KMS-11 (cell line): ENCODE measurements around the gene KRT85.

Experiments
- H2AFZ ChIP-seq: fragments of 200-600 bp; sonication (generic); 2 replicates; pipeline ENCODE4 v1.6.1; 2016; ENCODE audit warnings: antibody characterized with exemption, mixed run types, low read depth
- H3K27ac ChIP-seq: fragments of 200-600 bp; sonication (generic); 2 replicates; pipeline ENCODE4 v1.6.1; 2016; ENCODE audit warnings: mild to moderate bottlenecking, mixed run types
- H3K27me3 ChIP-seq: fragments of 200-600 bp; sonication (generic); 2 replicates; pipeline ENCODE4 v1.6.1; 2017; ENCODE audit warnings: mild to moderate bottlenecking, low read depth, mixed run types, moderate library complexity; ENCODE audit not compliant: insufficient read depth
- H3K36me3 ChIP-seq: fragments of 200-600 bp; sonication (generic); 2 replicates; pipeline ENCODE4 v1.6.1; 2017; ENCODE audit warnings: mild to moderate bottlenecking, mixed run types; ENCODE audit not compliant: insufficient read depth
- H3K4me1 ChIP-seq: fragments of 200-600 bp; sonication (generic); 2 replicates; pipeline ENCODE4 v1.6.1; 2016; ENCODE audit warnings: mild to moderate bottlenecking, low read depth, mixed run types; ENCODE audit not compliant: poor library complexity, severe bottlenecking
- H3K4me2 ChIP-seq: fragments of 200-600 bp; sonication (generic); 2 replicates; pipeline ENCODE4 v1.7.0; 2016; ENCODE audit warnings: mild to moderate bottlenecking, mixed run types
- H3K4me3 ChIP-seq: fragments of 200-600 bp; sonication (generic); IDR thresholded peaks from 2 replicates; pipeline ENCODE4 v1.6.1; 2017; ENCODE audit warnings: low read depth, low read length, mixed read lengths; ENCODE audit not compliant: insufficient read depth
- H3K79me2 ChIP-seq: fragments of 200-600 bp; sonication (generic); 2 replicates; pipeline ENCODE4 v1.6.1; 2016; ENCODE audit warnings: low read depth, mixed run types; ENCODE audit not compliant: insufficient read depth
- H3K9ac ChIP-seq: fragments of 200-600 bp; sonication (generic); 2 replicates; pipeline ENCODE4 v1.6.1; 2016; ENCODE audit warnings: mild to moderate bottlenecking, mixed run types
- H4K20me1 ChIP-seq: fragments of 200-600 bp; sonication (generic); 2 replicates; pipeline ENCODE4 v1.6.1; 2016; ENCODE audit warnings: mild to moderate bottlenecking, mixed run types; ENCODE audit not compliant: insufficient read depth
- CTCF ChIP-seq: fragments of 200-600 bp; sonication (generic); conservative IDR thresholded peaks from 2 replicates; pipeline ENCODE4 v1.6.1; 2017; ENCODE audit warnings: low read depth, mild to moderate bottlenecking, antibody characterized with exemption, low read length, moderate library complexity, mixed read lengths

KRT85 gene

GRCh38 chr12:52359621-52360061 is 7.6 kb downstream of the KRT85 start:
- no peak overlapping the region for H3K9ac ChIP-seq
- peaks cover 10% of the 10 kb centered on the region for H3K4me1 ChIP-seq
- H3K36me3 ChIP-seq = no peaks in the 10 kb centered on the region
- no peak overlapping the region for H3K27ac ChIP-seq
- no peak overlapping the region for H2AFZ ChIP-seq
- H3K27me3 ChIP-seq = peaks cover 36% of the 10 kb centered on the region
- no peaks in the 10 kb centered on the region for H3K79me2 ChIP-seq
- no peak for TF ChIP-seq CTCF
- H4K20me1 ChIP-seq = no peaks in the 10 kb centered on the region
- no peak overlapping the region for H3K4me2 ChIP-seq
- no peak overlapping the region for H3K4me3 ChIP-seq

GRCh38 chr12:52358575-52359350 is 8.5 kb downstream of the KRT85 start:
- H4K20me1 ChIP-seq = no peaks in the 10 kb centered on the region
- H3K79me2 ChIP-seq = no peaks in the 10 kb centered on the region
- H2AFZ ChIP-seq = no peak overlapping the region
- H3K4me1 ChIP-seq = peaks cover 10% of the 10 kb centered on the region
- no peaks in the 10 kb centered on the region for H3K36me3 ChIP-seq
- no peak overlapping the region for H3K9ac ChIP-seq
- peaks cover 35% of the 10 kb centered on the region for H3K27me3 ChIP-seq
- no peak overlapping the region for H3K4me3 ChIP-seq
- H3K27ac ChIP-seq = no peak overlapping the region
- H3K4me2 ChIP-seq = no peak overlapping the region
- no peak for TF ChIP-seq CTCF

GRCh38 chr12:52356762-52357580 is 10.3 kb downstream of the KRT85 start:
- no peaks in the 10 kb centered on the region for H4K20me1 ChIP-seq
- H3K4me2 ChIP-seq = no peak overlapping the region
- no peak for TF ChIP-seq CTCF

GRCh38 chr12:52356031-52356761 is 11.1 kb downstream of the KRT85 start:
- H2AFZ ChIP-seq = no peak overlapping the region
- no peak for TF ChIP-seq CTCF
- H3K27ac ChIP-seq = no peak overlapping the region
- peaks cover 27% of the 10 kb centered on the region; the same call in 1 of the 2 replicates for H3K27me3 ChIP-seq
- H3K9ac ChIP-seq = no peak overlapping the region
- no peak overlapping the region for H3K4me2 ChIP-seq
- no peaks in the 10 kb centered on the region for H4K20me1 ChIP-seq
- peaks cover 14% of the 10 kb centered on the region for H3K4me1 ChIP-seq
- H3K36me3 ChIP-seq = no peaks in the 10 kb centered on the region
- H3K79me2 ChIP-seq = no peaks in the 10 kb centered on the region
- H3K4me3 ChIP-seq = no peak overlapping the region

More at GRCh38 chr12:52356762-52357580, 10.3 kb downstream of the KRT85 start:
- Histone ChIP-seq H3K79me2 (no peaks in the 10 kb centered on the region), H3K36me3 (no peaks in the 10 kb centered on the region), H3K27me3 (peaks cover 27% of the 10 kb centered on the region; the same call in 1 of the 2 replicates), H3K4me1 (peaks cover 10% of the 10 kb centered on the region), H3K27ac (no peak overlapping the region), H2AFZ (no peak overlapping the region), H3K4me3 (no peak overlapping the region), H3K9ac (no peak overlapping the region)
